CD4-positive, alpha-beta T cell treated with Interleukin-6 for 4 hours (primary cell): ENCODE results near the gene SSRP1.
A peak's percentile ranks its signal among the peaks of the same experiment; 100 is the strongest.

Experiments
- DNase-seq: peaks from one replicate; pipeline ENCODE4 v3.0.0-alpha.2; 2020; ENCODE audit warnings: mixed read lengths

The SSRP1 gene

DNA sequence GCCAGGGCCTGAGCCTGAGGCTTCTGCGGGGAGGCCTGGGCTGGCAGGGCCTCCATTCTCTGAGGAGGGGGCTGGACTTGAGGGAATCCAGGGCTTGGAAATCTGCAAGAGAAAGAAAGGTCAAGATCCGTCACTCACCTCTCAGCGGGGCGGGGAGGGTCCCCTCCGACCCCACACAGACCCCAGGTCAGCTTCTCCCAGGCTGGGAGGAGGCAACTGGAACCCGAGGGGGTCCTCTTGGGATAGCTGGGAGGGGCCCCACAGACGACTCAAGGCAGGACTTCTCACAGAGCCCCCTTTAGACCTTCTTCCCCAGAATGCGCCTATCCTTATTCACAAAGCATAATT is 21.9 kb downstream of the SSRP1 start:
- no peak for DNase-seq

GRCh38 chr11:57313071-57313787 is 22.5 kb downstream of the SSRP1 start:
- DNase-seq: no peak

DNA sequence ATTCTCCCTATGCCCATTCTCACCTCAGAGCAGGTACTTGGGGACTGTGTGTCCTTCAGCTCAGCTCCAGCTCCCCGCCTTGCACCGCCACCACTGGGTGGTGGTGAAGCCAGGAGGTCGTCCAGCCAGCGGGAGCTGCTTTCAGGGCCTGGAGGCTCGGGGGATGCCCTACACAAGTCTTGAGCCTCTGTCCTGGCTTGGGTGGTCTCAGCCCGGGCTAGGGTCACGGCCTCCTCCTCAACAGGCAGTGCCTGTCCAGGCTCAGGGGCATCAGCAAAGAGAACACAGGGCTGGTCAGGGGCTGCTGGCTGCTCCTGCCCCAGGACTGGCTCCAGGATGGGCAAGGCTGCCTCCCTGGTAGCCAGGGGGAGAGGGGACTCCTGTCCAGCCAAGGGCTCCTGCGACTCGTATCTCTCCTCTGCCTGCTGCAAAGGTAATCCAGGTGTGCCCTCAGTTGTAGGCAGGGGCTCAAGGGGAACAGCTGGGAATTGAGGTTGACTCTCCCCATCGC is 23.1 kb downstream of the SSRP1 start:
- DNase-seq: no peak

DNA sequence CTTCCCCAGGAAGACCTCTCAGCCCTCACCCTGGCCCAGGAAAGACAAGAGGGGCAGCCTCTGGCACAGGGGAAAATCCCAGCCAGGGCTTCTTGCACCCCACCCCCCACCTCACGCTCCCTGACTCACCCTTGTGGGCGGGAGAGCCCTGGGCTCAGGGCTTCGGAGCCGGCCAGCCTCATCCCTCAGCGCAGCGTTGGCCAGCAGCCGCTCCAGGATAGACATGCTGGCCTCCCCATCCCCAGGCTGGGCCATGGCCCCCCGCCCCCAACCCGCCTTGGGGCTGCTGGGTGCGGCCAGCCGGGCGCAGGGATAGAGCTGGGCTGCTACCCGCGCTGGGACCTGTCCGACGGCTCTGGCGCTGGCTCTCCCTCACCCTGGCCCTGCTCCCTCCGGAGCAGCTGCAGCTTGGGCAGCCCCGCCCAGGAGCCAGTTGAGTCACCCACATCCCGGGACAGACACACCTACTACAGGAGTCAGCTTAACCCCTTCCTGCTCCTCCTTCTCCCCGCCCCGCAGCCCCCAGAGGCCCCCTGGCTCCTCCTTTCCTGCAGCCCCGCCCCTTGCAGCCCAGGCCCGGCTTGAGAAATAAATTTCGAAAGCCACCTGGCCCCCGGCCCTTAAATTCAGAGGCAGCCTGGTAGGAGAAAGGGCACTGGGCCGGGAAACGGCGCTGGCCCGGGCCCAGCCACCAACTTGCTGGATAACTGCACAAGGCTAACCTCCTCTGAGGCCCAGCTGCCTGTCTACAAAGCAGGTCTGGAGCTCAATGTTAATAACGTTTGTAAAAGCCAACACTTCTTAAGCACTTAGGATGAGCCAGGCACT is 24.4 kb downstream of the SSRP1 start:
- DNase-seq: peak; percentile 76

DNA sequence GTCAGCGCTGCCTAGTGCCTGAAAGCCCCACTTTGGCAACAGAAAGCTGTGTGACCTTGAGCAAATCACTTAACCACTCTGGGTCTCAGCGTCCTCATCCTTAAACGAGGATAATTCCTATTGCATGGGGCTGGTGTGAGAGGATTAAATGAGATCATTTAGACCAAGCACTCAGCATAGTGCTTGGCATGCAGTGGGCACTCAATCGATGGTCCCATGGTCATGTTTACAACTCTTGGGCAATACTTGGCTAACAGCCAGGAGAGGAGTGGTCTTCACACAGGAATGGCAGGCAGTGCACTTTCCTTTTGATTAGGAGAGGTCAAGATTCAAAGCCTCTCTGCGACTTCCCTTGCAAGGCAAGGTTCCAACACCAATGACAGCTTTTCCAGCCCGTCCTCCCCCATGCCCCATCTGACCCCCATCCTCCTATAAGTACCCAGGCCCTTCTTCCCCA is 25.0 kb downstream of the SSRP1 start:
- no peak for DNase-seq

DNA sequence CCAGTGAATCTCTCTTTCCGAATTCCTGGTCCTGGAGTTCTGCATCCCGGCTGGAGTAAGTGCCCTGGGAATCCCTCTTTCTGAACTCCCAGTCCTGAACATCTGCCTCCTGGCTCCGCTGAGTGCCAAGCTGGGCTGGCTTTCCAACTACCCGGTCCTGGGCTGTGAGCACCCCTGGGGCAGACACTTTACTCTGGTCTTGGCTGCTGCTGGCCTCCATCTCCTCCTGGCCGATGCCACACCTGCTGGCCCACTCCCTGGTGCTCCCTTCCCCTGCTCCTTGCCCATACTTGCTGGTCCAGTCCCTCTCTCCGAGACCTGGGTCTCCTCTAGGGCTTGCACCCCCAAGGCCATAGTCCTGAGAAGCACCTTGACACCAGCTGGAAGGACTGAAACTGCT is 25.6 kb downstream of the SSRP1 start:
- DNase-seq: no peak

- no peak for DNase-seq
Measured at GRCh38 chr11:57309106-57310059, 26.3 kb downstream of the SSRP1 start.

- DNase-seq: no peak
Measured at GRCh38 chr11:57308426-57309060, 27.1 kb downstream of the SSRP1 start.

- DNase-seq: no peak
Measured at GRCh38 chr11:57307666-57308270, 27.9 kb downstream of the SSRP1 start.

- no peak for DNase-seq
Measured at GRCh38 chr11:57306940-57307565, 28.6 kb downstream of the SSRP1 start.

- DNase-seq: no peak
Measured at GRCh38 chr11:57306161-57306876, 29.4 kb downstream of the SSRP1 start.

GRCh38 chr11:57305523-57305922 is 30.2 kb downstream of the SSRP1 start:
- no peak for DNase-seq

GRCh38 chr11:57303990-57304579 is 31.6 kb downstream of the SSRP1 start:
- no peak for DNase-seq

GRCh38 chr11:57303280-57303989 is 32.3 kb downstream of the SSRP1 start:
- no peak for DNase-seq

DNA sequence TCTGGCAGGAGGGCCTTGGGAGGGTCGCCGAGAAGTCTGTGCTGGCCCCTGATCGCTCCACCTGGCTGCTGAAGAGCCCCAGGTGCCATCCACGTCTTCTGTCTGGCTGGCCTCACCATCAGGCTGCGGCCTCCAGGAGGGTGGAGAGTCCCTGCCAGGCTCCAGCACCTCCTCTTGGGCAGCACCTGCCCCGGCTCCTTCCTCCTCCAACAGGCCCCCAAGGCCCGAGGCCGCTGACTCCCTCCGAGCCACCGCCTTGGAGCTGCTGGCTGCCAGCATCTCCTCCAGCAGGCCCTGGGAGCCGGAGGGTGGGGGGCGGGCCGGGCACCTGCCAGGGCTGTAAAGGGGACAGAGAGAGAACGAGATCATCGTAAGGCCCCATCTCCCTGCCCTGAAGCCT is 33.2 kb downstream of the SSRP1 start:
- no peak for DNase-seq

GRCh38 chr11:57301711-57302423 is 33.8 kb downstream of the SSRP1 start:
- DNase-seq: no peak

- DNase-seq: no peak
Measured at GRCh38 chr11:57300785-57301184, 34.9 kb downstream of the SSRP1 start.

DNA sequence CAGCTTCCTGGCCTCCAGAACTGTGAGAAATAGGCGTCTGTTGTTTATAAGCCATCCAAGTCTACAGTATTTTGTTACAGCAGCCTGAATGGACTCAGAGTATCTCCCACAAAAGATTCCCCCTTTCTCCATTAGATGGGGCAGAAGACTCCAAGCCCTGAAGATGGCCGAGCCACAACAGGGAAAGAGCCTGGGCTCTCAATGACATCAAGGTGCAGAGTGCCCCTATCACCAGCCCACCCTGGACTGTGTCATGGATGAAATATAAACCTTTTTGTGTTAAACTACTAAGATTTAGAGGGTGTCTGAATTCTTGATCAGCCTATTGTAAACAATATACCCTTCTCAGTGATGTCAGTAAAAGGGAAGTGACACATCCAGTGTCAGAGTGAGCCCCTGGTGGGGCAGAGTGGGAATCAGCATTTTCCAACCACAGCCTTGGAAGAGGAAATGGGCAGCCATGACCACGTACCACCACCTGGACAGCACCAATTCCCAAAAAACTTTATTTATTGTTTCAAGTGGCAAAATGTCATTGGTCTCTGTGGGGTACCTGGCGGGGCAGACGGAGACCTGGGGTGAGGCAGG is 36.4 kb downstream of the SSRP1 start:
- DNase-seq: no peak

- no peak for DNase-seq
Measured at GRCh38 chr11:57297221-57297620, 38.5 kb downstream of the SSRP1 start.
